ENCODE data around the gene CHMP2B. TPM values are rescaled to one million over a fixed set of nuclear protein-coding genes. Genes with fewer than 3 reads are reported as not detected.
A peak's percentile ranks its signal among the peaks of the same experiment; 100 is the strongest.

Gene CHMP2B, protein sequence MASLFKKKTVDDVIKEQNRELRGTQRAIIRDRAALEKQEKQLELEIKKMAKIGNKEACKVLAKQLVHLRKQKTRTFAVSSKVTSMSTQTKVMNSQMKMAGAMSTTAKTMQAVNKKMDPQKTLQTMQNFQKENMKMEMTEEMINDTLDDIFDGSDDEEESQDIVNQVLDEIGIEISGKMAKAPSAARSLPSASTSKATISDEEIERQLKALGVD
- total RNA-seq (10 to 100 TPM; 32.9 to 41.0 (median 35.5) TPM), polyA plus RNA-seq (23.5 TPM)
- long read RNA-seq, donor 1, transcript CHMP2B-201 (6 exons, 2,557 nt) = major isoform, 61 of 64 reads
- long read RNA-seq, donor 1, partial matches to known transcripts = 0 of 64 reads
- long read RNA-seq, donor 1, other reads (novel, unspliced or antisense) = 2 of 64 reads
- long read RNA-seq, donor 2, transcript CHMP2B-201 (6 exons, 2,557 nt) = major isoform, 23 of 25 reads
- long read RNA-seq, donor 2, partial matches to known transcripts = 0 of 25 reads
- long read RNA-seq, donor 2, other reads (novel, unspliced or antisense) = 1 of 25 reads
- long read RNA-seq, donor 3, transcript CHMP2B-201 (6 exons, 2,557 nt) = major isoform, 84 of 91 reads
- long read RNA-seq, donor 3, partial matches to known transcripts = 4 of 91 reads
- long read RNA-seq, donor 3, other reads (novel, unspliced or antisense) = 3 of 91 reads
- long read RNA-seq, donor 4, transcript CHMP2B-201 (6 exons, 2,557 nt) = major isoform, 26 of 29 reads
- long read RNA-seq, donor 4, partial matches to known transcripts = 2 of 29 reads
- long read RNA-seq, donor 4, other reads (novel, unspliced or antisense) = 0 of 29 reads

DNA sequence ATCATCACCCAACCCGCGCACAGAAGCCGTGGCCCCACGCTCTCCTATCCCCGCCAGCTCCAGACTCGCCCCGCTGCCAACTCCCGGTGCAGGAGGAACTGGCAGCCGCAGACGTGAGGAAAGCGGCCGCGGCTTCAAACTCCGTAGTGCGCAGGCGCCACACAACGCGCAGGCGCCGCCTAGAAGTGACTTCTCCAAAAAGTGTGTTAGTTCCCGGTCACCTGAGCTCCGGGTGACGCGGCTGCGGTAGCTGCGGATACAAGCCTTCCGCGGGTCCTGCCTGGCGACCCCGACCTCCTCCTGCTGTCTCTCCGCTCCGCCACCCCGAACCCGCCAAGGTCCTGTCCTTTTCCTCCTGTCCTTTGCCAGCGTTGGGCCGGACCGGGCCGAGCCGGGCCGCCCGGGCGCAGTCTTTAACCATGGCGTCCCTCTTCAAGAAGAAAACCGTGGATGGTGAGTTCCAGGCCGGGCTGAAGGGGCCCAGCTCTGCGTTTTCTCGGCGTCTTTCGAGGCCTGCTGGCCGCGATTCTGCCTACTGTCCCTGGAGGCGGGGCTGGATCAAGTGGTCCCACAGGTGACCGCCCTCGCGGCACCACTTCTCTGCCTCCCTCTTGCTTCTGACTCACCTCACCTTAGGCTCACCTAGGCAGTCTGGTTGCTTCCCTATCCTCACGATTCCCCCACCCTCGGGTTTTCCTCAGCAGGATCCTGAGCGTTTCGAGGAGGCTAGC, at the start of gene CHMP2B:
TSS of gene CHMP2B (plus strand) at position 206 of the 731 bp plus-strand sequence. CDS start at position 420, 214 bp downstream.
- ATAC-seq (peak; percentile 99), DNase-seq (peak; percentile 94 to 98 (median 98))
- Histone ChIP-seq H3K4me3 (ENCODE audit: low read length) (peak within 1 kb of the TSS; percentile 94), H3K27ac (ENCODE audit: low read length) (peak within 1 kb of the TSS; percentile 90), H3K27me3 (ENCODE audit: control insufficient read depth, insufficient read depth) (no peaks in the 10 kb centered on the region), H3K4me1 (ENCODE audit: control insufficient read depth, insufficient read depth, low read length) (no peaks in the 10 kb centered on the region), H3K9me3 (ENCODE audit: control insufficient read depth, low read length) (no peaks in the 10 kb centered on the region)
- under 1% methylated on average over 59 of the region's 59 CpGs for WGBS
- intact Hi-C loops (cut with DNase I) = no loop called here

DNA sequence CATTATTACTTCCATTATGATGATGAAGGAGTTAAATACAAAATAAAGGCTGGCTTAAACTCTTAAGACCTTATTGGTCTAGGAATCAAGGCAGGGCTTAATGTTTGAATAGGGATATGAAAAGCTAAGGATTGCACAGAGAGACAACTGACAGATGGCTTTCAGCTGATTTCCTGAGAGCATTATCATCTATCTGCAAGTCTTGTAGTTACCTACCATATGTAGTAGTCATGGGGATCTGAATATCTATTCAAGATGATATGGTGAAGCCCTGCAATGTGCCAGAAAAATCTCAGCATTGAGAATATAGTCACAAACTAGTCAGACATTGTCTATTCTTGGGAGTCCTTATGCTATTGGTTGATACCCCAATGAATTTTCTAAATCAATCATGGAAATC, 47.5 kb upstream of the CHMP2B start:
- H3K27ac ChIP-seq (ENCODE audit: low read length) = no peak overlapping the region
- H3K4me3 ChIP-seq (ENCODE audit: low read length) = no peak overlapping the region
- DNase-seq (no peak), ATAC-seq (no peak)
- H3K9me3 ChIP-seq (ENCODE audit: control insufficient read depth, low read length) = no peaks in the 10 kb centered on the region
- no peaks in the 10 kb centered on the region for H3K27me3 ChIP-seq (ENCODE audit: control insufficient read depth, insufficient read depth)
- intact Hi-C loops (cut with DNase I) = no loop called here
- no peaks in the 10 kb centered on the region for H3K4me1 ChIP-seq (ENCODE audit: control insufficient read depth, insufficient read depth, low read length)

DNA sequence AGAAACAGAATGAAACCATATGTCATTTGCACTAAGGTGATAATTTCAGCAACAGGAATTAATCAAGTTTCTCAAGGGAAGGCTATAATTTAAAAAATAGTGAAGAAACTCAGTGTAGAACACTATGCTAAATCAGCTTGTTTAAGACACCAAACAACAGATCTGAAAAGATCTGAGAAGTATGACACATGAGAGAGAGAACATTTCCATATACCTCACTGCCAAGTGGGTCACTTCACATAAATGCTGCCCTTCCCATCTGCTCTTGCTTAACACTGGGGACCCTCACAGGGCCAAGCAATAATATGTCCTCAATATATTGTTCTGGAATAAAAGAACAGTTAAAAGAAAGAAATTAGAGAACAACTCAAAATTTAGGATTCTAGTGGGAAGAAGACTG, 45.6 kb upstream of the CHMP2B start:
- Histone ChIP-seq H3K4me1 (ENCODE audit: control insufficient read depth, insufficient read depth, low read length) (no peaks in the 10 kb centered on the region), H3K9me3 (ENCODE audit: control insufficient read depth, low read length) (no peaks in the 10 kb centered on the region), H3K27me3 (ENCODE audit: control insufficient read depth, insufficient read depth) (no peaks in the 10 kb centered on the region), H3K4me3 (ENCODE audit: low read length) (no peak overlapping the region), H3K27ac (ENCODE audit: low read length) (no peak overlapping the region)
- intact Hi-C loops (cut with DNase I) = no loop called here
- DNase-seq (no peak), ATAC-seq (no peak)

DNA sequence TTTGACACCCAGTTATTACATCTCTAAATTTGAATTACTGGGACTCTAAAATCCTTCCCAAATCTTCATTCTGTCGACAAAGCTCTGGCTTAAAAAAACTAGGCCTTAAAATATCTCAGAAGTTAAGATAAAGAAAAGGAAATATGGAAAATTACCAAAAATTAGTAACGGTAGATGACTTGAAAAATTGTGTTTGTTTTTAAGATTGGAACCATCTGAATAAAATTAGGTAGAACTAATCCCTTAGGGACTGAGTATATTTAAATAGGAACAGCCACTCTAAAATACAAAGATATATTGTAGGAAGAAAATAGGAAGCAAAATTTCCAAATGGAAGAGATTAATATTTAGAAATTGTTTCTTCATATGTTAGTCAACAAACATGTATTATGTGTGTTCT, 45.1 kb upstream of the CHMP2B start:
- H3K4me3 ChIP-seq (ENCODE audit: low read length) = no peak overlapping the region
- H3K9me3 ChIP-seq (ENCODE audit: control insufficient read depth, low read length) = no peaks in the 10 kb centered on the region
- H3K27ac ChIP-seq (ENCODE audit: low read length) = no peak overlapping the region
- WGBS = 33% methylated on average over 2 of the region's 2 CpGs
- H3K27me3 ChIP-seq (ENCODE audit: control insufficient read depth, insufficient read depth) = no peaks in the 10 kb centered on the region
- H3K4me1 ChIP-seq (ENCODE audit: control insufficient read depth, insufficient read depth, low read length) = no peaks in the 10 kb centered on the region
- intact Hi-C loops (cut with DNase I) = no loop called here
- ATAC-seq (no peak), DNase-seq (no peak)

DNA sequence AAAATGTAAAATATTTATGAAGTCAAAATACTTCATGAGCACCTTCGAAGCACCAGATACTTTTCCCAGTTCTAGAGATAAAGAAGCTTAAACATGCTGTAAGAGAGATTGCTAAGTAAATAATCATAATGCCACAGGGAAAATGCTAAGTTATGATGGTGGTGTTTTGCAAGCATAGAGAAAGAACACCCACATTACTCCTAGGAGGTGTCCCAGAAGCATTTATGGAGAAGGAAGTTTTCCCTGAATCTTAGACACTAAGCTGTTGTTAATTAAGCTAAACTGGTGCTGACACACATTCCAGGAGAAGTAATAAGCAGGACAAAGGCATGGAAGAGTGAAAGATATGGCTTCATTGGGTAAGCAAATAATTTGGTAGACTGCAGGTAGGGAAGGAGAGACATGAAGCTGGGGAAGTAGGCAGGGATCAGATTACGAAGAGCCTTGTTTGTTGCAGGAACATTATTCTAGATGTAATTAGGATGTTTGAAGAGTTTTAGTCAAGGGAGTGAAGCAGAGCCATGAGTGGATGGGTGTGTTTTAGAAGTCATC, 40.4 kb upstream of the CHMP2B start:
- 74% methylated on average over 2 of the region's 2 CpGs for WGBS
- H3K4me1 ChIP-seq (ENCODE audit: control insufficient read depth, insufficient read depth, low read length) = no peaks in the 10 kb centered on the region

DNA sequence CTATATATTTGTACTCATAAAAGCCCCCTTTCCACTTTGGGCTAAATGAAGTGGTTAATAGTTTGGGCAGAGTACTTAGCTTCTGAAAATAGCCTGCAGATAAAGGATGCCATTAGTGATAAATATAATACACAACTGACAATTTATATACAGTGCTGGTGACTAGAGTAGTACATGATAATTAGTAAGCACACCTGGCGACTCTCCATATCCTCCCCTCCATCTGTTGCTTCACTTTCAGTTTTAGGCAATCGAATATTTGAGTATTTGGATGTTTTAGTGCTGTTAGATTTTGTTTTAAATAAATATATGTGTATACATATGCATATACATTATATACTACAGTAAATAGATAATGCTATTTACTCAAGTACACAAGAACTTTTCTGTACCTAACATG, 35.9 kb upstream of the CHMP2B start:
- DNase-seq (no peak), ATAC-seq (no peak)
- 54% methylated on average over 2 of the region's 2 CpGs for WGBS
- no peak overlapping the region for H3K4me3 ChIP-seq (ENCODE audit: low read length)
- intact Hi-C loops (cut with DNase I) = no loop called here
- H3K9me3 ChIP-seq (ENCODE audit: control insufficient read depth, low read length) = no peaks in the 10 kb centered on the region
- H3K4me1 ChIP-seq (ENCODE audit: control insufficient read depth, insufficient read depth, low read length) = no peaks in the 10 kb centered on the region
- no peaks in the 10 kb centered on the region for H3K27me3 ChIP-seq (ENCODE audit: control insufficient read depth, insufficient read depth)
- no peak overlapping the region for H3K27ac ChIP-seq (ENCODE audit: low read length)

More for the DNA sequence above, 40.4 kb upstream of the CHMP2B start:
- ATAC-seq (no peak), DNase-seq (no peak)
- Histone ChIP-seq H3K9me3 (ENCODE audit: control insufficient read depth, low read length) (no peaks in the 10 kb centered on the region), H3K27ac (ENCODE audit: low read length) (no peak overlapping the region), H3K4me3 (ENCODE audit: low read length) (no peak overlapping the region), H3K27me3 (ENCODE audit: control insufficient read depth, insufficient read depth) (no peaks in the 10 kb centered on the region)
- intact Hi-C loops (cut with DNase I) = no loop called here

DNA sequence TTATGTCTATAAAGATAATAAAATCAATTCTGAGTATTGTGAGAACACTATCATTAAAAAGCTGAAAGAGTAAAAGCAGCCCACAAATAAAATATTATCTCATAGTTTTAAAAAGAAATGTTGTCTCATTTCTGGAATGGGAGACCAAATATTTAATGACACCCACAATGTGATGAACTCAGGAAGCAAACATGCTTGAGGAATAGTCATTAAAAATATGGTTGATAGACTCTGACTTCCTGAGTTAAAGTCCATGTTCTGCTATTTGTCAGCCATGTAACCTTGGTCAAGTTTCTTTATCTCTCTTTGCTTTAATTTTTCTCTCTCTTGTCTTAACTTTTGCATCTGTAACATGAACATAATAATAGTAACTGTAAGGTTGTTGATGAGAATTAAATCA, 35.5 kb upstream of the CHMP2B start:
- H3K4me3 ChIP-seq (ENCODE audit: low read length) = no peak overlapping the region
- H3K9me3 ChIP-seq (ENCODE audit: control insufficient read depth, low read length) = no peaks in the 10 kb centered on the region
- DNase-seq (no peak), ATAC-seq (no peak)
- no peaks in the 10 kb centered on the region for H3K4me1 ChIP-seq (ENCODE audit: control insufficient read depth, insufficient read depth, low read length)
- H3K27me3 ChIP-seq (ENCODE audit: control insufficient read depth, insufficient read depth) = no peaks in the 10 kb centered on the region
- intact Hi-C loops (cut with DNase I) = no loop called here
- H3K27ac ChIP-seq (ENCODE audit: low read length) = no peak overlapping the region

DNA sequence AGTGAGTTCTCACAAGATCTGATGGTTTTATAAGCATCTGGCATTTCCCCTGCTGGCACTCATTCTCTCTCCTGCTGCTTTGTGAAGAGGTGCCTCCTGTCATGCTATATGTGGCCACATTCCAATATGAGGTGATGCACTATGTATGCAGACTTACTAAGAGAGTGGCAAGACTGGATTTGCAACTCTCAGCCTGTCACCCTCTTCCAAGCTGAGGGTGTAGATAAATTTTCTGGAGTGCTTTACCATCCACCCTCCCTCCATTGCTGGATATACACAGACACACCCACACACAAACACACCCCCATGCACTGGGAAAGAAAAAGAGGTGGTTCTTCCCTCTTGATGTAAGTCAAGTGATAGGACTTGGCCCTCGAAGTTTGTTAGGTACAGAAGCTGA, 30.2 kb upstream of the CHMP2B start:
- ATAC-seq = no peak
- WGBS = 39% methylated on average over 1 of the region's 1 CpG

DNA sequence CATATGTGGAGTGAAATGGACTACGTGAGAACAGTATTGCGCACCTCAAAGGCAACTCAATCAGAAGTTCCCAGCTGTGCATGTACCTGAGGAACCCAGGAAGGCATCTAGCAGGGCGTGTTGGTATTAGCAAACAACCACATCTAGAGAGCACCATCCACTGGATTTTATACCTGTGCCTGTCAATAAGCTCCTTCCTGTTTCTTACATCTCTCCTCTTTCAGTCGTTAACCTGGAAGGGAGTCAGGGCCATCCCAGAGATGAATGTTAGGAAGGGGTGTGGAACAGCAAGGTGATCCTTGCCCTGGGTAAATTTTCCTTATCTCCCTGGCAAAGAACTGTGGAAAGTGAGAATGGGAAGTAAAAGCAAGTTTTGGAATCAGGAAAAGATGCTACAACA, 29.6 kb upstream of the CHMP2B start:
- Histone ChIP-seq H3K9me3 (ENCODE audit: control insufficient read depth, low read length) (no peaks in the 10 kb centered on the region), H3K4me1 (ENCODE audit: control insufficient read depth, insufficient read depth, low read length) (no peaks in the 10 kb centered on the region), H3K4me3 (ENCODE audit: low read length) (no peak overlapping the region), H3K27ac (ENCODE audit: low read length) (no peak overlapping the region), H3K27me3 (ENCODE audit: control insufficient read depth, insufficient read depth) (no peaks in the 10 kb centered on the region)
- ATAC-seq = no peak
- intact Hi-C loops (cut with DNase I) = no loop called here
- DNase-seq = no peak
- 82% methylated on average over 4 of the region's 4 CpGs for WGBS

More for the DNA sequence above, 30.2 kb upstream of the CHMP2B start:
- no peak overlapping the region for H3K27ac ChIP-seq (ENCODE audit: low read length)
- H3K9me3 ChIP-seq (ENCODE audit: control insufficient read depth, low read length) = no peaks in the 10 kb centered on the region
- no peaks in the 10 kb centered on the region for H3K27me3 ChIP-seq (ENCODE audit: control insufficient read depth, insufficient read depth)
- H3K4me1 ChIP-seq (ENCODE audit: control insufficient read depth, insufficient read depth, low read length) = no peaks in the 10 kb centered on the region
- no peak for DNase-seq
- intact Hi-C loops (cut with DNase I) = no loop called here
- H3K4me3 ChIP-seq (ENCODE audit: low read length) = no peak overlapping the region

DNA sequence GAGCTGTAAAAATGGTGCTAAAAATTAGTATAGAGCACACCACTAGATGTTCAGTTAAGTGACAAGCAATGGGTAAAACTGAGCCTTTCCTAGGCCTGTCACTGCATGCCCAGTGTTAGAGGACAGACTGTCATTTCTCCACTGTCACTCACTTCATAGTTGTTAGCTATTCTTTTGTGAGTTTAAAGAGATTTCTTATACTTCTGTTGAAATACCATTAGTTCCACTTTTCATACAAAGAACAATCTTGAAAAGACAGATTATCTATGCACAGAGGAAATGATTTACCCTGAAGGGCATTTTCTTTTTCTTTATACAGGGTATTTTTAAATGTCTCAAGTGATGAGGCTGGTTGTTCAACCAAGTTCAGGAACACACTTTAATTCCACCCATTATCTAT, 28.3 kb upstream of the CHMP2B start:
- Histone ChIP-seq H3K4me3 (ENCODE audit: low read length) (no peak overlapping the region), H3K4me1 (ENCODE audit: control insufficient read depth, insufficient read depth, low read length) (no peaks in the 10 kb centered on the region), H3K27me3 (ENCODE audit: control insufficient read depth, insufficient read depth) (no peaks in the 10 kb centered on the region), H3K9me3 (ENCODE audit: control insufficient read depth, low read length) (no peaks in the 10 kb centered on the region), H3K27ac (ENCODE audit: low read length) (no peak overlapping the region)
- ATAC-seq = no peak
- intact Hi-C loops (cut with DNase I) = no loop called here
- DNase-seq = no peak

DNA sequence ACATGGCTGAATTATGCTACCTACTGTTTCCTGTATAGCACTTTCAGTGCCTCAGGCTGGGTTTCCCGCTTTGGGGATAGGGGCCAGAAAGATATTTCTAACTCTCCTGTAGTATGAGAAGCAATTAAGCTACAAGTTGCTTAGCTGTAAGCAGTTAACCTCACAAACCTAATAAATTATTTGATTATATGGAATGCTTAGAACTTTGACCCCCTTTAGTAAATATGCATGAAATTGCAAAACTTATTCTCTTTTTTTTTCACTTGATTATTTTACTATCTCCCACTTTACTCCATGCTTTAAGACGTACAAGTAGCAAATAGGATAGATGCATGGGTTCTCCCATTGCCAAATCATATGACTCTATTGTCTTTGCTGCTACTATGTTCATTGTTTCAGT, 27.5 kb upstream of the CHMP2B start:
- Histone ChIP-seq H3K27ac (ENCODE audit: low read length) (no peak overlapping the region), H3K4me3 (ENCODE audit: low read length) (no peak overlapping the region), H3K9me3 (ENCODE audit: control insufficient read depth, low read length) (no peaks in the 10 kb centered on the region), H3K27me3 (ENCODE audit: control insufficient read depth, insufficient read depth) (no peaks in the 10 kb centered on the region), H3K4me1 (ENCODE audit: control insufficient read depth, insufficient read depth, low read length) (no peaks in the 10 kb centered on the region)
- ATAC-seq = no peak
- no peak for DNase-seq
- 73% methylated on average over 2 of the region's 2 CpGs for WGBS
- intact Hi-C loops (cut with DNase I) = no loop called here
